Heart left ventricle (tissue), 13 donors: ENCODE results near the gene LYST.

Experiments used
- CTCF ChIP-seq, 12 donors: fragments of 200-600 bp; sonication (generic) in 4 of 12; IDR thresholded peaks; one replicate each; pipeline versions ENCODE4 v1.5.0 to v1.8.0; 2018 to 2022; ENCODE audit warnings: antibody characterized with exemption in 12 of 12, mild to moderate bottlenecking in 5 of 12
- POLR2A ChIP-seq, 2 donors: fragments of 450-650 bp; IDR thresholded peaks; one replicate each; pipeline ENCODE4 v1.6.1; 2017; ENCODE audit warnings: antibody characterized with exemption in 2 of 2, mild to moderate bottlenecking in 2 of 2, moderate library complexity in 2 of 2
- donor health status: ischemic (EF 13 %, LVEDD 7.1; RV severe dilation, severe dysfunction).
- donor health status: DM: no; HTN: yes; CAD: no.
- donor health status: DM: no; HTN: no; CAD: no.
- donor health status: ischemic (EF 25% LVEDD 6.9; RV normal size, moderate dysfunction).
- donor health status: ischemic (EF 25% LVEDD 5.7; RV mildly dilated, moderate dysfunction).
- donor health status: ischemic (EF 35%, LVEDD 5.7; RV mildly dilated, moderate dysfunction).
- donor health status: nonischemic (EF 11% LVEDD 7.7; RV severe dilation, severe dysfunction).
- donor health status: DM: yes; HTN: yes; CAD: no.
- donor health status: PGD.
- donor health status: ischemic (EF 29% LVEDD 5.4; RV normal size, mild dysfunction).
- donor health status: nonischemic (EF 23%, LVEDD 6.1; RV moderate dilation, normal function).

GRCh38 chr1:235617140-235617539 is 249.6 kb downstream of the LYST start:
- TF ChIP-seq CTCF (IDR thresholded peaks at IDR 0.05) (no peak), POLR2A (IDR thresholded peaks at IDR 0.05) (no peak)
